IPS DF 6.9 (cell line): Measurements from ENCODE around the gene ZWINT.

ENCODE experiments used
- DNase-seq: peaks from one replicate; pipeline ENCODE4 v3.0.0-alpha.2; 2013; ENCODE audit warnings: low read depth, low spot score
- H3K27ac ChIP-seq: one replicate; pipeline ENCODE4 v1.5.1; 2013; ENCODE audit warnings: low read length, control low read depth
- H3K27me3 ChIP-seq: 2 replicates; pipeline ENCODE4 v1.6.1; 2013; ENCODE audit warnings: mild to moderate bottlenecking, low read length; ENCODE audit not compliant: control insufficient read depth, insufficient read depth
- H3K36me3 ChIP-seq: 2 replicates; pipeline ENCODE4 v1.6.1; 2013; ENCODE audit warnings: low read length; ENCODE audit not compliant: control insufficient read depth, insufficient read depth
- H3K4me1 ChIP-seq: 2 replicates; pipeline ENCODE4 v1.6.1; 2013; ENCODE audit warnings: low read length; ENCODE audit not compliant: control insufficient read depth, insufficient read depth
- H3K4me3 ChIP-seq: 2 replicates; pipeline ENCODE4 v1.5.1; 2013; ENCODE audit warnings: mild to moderate bottlenecking, low read length
- H3K9me3 ChIP-seq: 2 replicates; pipeline ENCODE4 v1.6.1; 2013; ENCODE audit warnings: low read length, inconsistent platforms; ENCODE audit not compliant: control insufficient read depth, insufficient read depth
- WGBS: extraction: QIAGEN DNeasy Blood & Tissue Kit; methylation state at CpG from one replicate; pipeline ENCODE4 v1.1.7; 2013; ENCODE audit warnings: mixed read lengths, missing lambda C conversion rate; ENCODE audit not compliant: insufficient read length, insufficient coverage; 5-methylcytosine and 5-hydroxymethylcytosine counted together

Gene ZWINT

GRCh38 chr10:56341612-56342011 lies 19.4 kb downstream of the ZWINT start:
- no peaks in the 10 kb centered on the region for H3K9me3 ChIP-seq
- H3K36me3 ChIP-seq, result no peaks in the 10 kb centered on the region
- H3K4me1 ChIP-seq, result no peaks in the 10 kb centered on the region
- no peak overlapping the region for H3K4me3 ChIP-seq
- H3K27ac ChIP-seq, result no peak overlapping the region
- no CpG with 5 or more reads among the region's 1 CpG for WGBS
- H3K27me3 ChIP-seq, result no peaks in the 10 kb centered on the region
- no peak for DNase-seq

DNA sequence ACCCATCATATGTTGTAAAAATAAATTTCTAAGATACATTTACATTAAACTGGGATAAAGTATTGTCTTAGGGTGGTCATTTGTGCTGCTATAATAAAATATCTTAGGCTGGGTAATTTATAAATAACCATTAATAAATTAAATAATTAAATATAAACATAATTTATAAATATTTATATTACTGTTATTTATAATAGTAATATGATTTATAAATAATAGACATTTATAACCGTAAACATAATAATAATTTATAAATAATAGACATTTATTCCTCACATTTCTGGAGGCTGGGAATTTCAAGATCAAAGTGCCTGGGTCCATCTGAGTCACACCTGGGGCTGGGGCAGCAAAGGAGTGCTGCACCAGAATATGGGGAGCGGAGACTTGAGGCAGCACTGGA lies 31.1 kb downstream of the ZWINT start:
- no peaks in the 10 kb centered on the region for H3K27me3 ChIP-seq
- no peaks in the 10 kb centered on the region for H3K4me1 ChIP-seq
- no peaks in the 10 kb centered on the region for H3K36me3 ChIP-seq
- no peak overlapping the region for H3K27ac ChIP-seq
- H3K4me3 ChIP-seq, result no peak overlapping the region
- DNase-seq, result no peak
- H3K9me3 ChIP-seq, result no peaks in the 10 kb centered on the region
- no CpG with 5 or more reads among the region's 2 CpGs for WGBS

DNA sequence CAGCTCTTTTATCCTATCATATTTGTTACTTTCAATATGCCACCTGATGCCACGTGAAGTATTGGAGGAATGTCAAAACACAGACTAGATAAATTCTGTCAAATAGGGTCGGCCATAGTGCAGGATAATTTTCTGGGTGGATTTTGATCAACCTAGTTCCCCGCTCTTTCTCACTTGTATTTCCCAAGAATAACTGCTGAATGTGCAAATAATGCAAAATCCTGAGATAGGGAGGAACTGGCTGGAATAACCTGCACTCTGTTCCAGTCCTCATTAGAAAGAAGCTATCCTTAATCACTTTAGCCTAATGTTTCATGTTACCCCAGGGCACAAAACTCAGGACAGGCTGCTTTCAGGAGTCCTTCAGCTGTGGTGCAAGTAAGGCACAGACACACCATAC lies 33.9 kb downstream of the ZWINT start:
- Histone ChIP-seq H3K27me3 (no peaks in the 10 kb centered on the region), H3K36me3 (no peaks in the 10 kb centered on the region), H3K4me3 (no peak overlapping the region), H3K4me1 (no peaks in the 10 kb centered on the region), H3K9me3 (no peaks in the 10 kb centered on the region), H3K27ac (no peak overlapping the region)
- DNase-seq, result no peak
- no CpG with 5 or more reads among the region's 3 CpGs for WGBS

- H3K27ac ChIP-seq, result no peak overlapping the region
- no peak for DNase-seq
- no peaks in the 10 kb centered on the region for H3K27me3 ChIP-seq
- no peaks in the 10 kb centered on the region for H3K4me1 ChIP-seq
- no peaks in the 10 kb centered on the region for H3K36me3 ChIP-seq
- no peaks in the 10 kb centered on the region for H3K9me3 ChIP-seq
- H3K4me3 ChIP-seq, result no peak overlapping the region
Measured at GRCh38 chr10:56319386-56319785, 41.7 kb downstream of the ZWINT start.

DNA sequence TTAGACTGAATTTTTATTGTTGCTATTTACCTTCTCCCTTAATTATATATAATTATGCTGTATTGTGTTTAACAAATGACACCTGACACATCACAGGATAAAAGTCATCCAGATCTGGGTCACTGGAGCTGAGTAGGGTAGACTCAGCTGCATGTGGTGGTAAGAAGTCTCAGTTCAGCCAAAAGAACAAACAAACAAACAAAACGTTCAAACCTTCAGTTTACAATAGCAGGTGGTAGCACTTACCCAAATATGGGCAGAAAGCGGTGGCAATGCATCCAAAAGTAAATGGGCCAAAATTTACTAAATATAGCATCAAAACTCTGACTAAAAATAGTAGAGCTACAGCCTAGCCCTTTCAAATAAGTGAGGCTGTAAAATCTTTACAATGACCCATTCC lies 42.2 kb downstream of the ZWINT start:
- DNase-seq, result no peak
- H3K27me3 ChIP-seq, result no peaks in the 10 kb centered on the region
- WGBS, result no CpG with 5 or more reads among the region's 2 CpGs
- H3K4me1 ChIP-seq, result no peaks in the 10 kb centered on the region
- no peak overlapping the region for H3K4me3 ChIP-seq
- H3K9me3 ChIP-seq, result no peaks in the 10 kb centered on the region
- no peaks in the 10 kb centered on the region for H3K36me3 ChIP-seq
- no peak overlapping the region for H3K27ac ChIP-seq

- Histone ChIP-seq H3K4me3 (no peak overlapping the region), H3K4me1 (no peaks in the 10 kb centered on the region), H3K9me3 (no peaks in the 10 kb centered on the region), H3K27me3 (no peaks in the 10 kb centered on the region), H3K27ac (no peak overlapping the region), H3K36me3 (no peaks in the 10 kb centered on the region)
- no CpG with 5 or more reads among the region's 3 CpGs for WGBS
- no peak for DNase-seq
Measured at GRCh38 chr10:56317603-56318002, 43.5 kb downstream of the ZWINT start.

DNA sequence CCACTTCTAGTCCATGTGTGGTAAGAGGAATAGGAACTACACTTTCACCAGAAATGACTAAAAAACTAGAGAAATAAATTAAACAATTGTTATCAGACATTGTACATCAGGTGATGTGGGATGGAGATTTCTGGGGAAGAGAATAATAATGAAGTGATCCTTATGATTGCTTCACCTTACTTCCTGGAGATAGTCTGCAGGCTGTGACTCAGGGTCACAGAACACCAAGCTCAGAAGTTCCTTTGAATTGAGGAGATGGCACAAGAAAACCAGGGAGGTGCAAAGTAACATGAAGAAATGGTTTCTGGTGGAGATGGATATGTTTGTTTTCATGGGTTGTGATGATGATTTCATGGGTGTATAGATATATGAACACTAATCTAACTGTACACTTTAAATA lies 44.5 kb downstream of the ZWINT start:
- H3K4me3 ChIP-seq, result no peak overlapping the region
- no peaks in the 10 kb centered on the region for H3K4me1 ChIP-seq
- H3K27me3 ChIP-seq, result no peaks in the 10 kb centered on the region
- H3K9me3 ChIP-seq, result no peaks in the 10 kb centered on the region
- H3K36me3 ChIP-seq, result no peaks in the 10 kb centered on the region
- H3K27ac ChIP-seq, result no peak overlapping the region
- DNase-seq, result no peak
